Cerebellar nuclear complex (tissue), 1 donor: ENCODE results near the gene KMT2D.

ENCODE experiments used
- DNase-seq, 2 experiments: peaks; one replicate each; lab custom pipeline; 2025; lab: John Stamatoyannopoulos, UW

Gene KMT2D

DNA sequence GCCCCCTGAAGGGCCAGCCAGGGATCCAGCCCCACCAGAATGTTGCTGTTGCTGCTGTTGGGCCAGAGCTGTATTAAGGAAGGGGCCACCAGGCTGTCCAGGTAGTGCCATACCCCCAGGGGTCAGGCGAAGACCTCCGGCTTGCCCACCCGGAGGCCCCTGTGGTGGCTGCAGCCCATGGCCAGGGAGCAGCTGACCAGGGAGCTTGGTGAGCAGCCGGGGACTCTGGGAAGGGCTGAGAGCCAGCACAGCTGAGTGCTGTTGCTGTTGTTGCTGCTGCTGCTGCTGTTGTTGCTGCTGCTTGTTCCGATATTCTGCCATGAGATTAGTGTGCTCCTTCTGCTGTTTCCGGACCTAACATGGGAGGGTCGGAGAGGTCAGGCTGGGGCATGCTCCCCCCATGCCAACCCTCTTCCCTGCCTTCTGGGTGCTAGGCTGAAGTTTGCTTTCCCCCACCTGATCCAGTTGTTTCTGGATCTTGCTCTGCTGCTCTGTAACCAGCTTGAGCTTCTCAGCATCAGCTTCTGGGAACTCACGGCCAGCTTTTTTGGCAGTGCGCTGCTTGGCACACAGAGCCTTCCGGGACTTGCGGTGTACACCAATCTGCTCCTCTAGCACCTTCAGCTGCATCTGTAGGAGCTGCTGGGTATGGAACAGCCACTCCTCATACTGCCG is 26.8 kb downstream of the KMT2D start:
- no peak for DNase-seq

DNA sequence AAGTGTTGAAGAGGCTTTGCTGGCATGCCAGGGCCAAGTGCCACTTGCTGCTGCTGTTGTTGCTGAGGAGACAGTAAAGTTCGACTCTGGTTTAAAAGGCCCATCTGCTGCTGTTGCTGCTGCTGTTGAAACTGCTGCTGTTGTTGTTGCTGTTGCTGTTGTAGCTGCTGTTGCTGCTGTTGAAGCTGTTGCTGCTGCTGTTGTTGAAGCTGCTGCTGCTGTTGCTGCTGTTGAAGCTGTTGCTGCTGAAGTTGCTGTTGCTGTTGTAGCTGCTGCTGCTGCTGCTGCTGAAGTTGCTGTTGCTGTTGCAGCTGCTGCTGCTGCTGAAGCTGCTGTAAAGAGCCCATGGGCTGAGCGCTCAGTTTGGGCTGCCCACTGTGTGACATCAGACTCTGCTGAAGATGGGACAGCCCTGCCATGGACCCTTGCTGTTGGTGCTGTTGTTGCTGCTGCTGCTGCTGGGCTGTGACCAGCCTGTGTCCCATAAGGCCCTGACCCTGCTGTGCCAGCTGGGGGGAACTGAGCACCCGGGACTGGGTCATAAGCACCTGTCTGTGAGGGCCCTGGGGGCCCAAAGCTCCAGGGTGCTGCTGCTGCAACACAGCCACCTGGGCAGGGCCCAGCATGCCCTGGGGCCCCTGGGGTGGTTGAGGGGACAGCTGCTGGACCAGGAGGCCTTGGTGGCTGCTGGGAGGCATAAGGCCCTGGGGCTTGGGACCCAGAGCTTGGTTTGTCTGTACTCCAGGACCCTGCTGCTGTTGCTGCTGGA is 27.7 kb downstream of the KMT2D start:
- DNase-seq = no peak

DNA sequence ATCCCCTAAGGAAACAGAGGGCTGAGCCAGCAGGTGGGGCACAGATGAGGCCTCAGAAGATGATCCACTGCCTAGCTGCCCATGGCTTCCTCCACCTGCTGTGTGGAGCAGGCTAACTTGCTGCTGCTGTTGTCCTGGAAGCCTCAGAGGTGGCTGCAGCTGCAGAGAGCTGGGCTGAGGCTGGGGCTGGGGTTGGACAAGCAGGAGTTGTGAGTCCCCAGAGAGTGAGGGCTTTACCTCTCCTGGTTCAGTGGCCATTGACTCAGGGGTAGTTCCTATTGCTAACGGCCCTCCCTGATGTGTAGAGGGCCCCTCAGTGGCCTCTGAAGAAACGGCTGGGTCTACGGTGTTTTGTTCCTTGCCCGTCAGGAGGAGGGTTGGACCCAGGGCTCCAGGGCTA is 28.3 kb downstream of the KMT2D start:
- no peak for DNase-seq

DNA sequence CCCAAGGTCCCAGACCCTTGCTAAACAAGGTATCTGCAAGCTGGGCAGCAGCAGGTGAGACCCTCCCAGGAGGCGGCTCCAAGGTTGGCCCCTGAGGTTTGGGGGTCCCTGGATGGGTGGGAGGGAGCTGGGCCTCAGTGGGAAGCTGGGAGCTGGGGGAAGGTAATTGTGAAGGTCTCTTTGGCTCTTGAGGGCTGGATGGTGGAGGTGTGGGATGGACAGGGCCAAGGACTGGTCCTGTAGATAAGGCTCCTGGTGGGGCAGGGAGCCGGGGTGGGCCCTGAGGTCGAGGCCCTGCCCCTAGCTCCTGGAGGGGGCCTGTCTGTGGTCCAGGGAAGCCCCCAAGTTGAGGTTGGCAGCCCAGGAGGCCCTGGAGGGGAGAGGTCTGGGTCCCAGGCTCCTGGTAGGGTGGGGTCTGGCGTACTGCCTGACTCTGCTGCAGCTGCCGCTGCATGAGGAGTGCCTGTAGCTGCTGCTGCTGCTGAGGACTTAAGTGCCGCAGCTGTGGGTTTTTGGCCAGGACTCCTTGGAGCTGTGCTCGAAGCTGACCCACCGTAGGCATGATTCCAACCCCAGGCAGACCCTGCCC is 28.9 kb downstream of the KMT2D start:
- no peak for DNase-seq

DNA sequence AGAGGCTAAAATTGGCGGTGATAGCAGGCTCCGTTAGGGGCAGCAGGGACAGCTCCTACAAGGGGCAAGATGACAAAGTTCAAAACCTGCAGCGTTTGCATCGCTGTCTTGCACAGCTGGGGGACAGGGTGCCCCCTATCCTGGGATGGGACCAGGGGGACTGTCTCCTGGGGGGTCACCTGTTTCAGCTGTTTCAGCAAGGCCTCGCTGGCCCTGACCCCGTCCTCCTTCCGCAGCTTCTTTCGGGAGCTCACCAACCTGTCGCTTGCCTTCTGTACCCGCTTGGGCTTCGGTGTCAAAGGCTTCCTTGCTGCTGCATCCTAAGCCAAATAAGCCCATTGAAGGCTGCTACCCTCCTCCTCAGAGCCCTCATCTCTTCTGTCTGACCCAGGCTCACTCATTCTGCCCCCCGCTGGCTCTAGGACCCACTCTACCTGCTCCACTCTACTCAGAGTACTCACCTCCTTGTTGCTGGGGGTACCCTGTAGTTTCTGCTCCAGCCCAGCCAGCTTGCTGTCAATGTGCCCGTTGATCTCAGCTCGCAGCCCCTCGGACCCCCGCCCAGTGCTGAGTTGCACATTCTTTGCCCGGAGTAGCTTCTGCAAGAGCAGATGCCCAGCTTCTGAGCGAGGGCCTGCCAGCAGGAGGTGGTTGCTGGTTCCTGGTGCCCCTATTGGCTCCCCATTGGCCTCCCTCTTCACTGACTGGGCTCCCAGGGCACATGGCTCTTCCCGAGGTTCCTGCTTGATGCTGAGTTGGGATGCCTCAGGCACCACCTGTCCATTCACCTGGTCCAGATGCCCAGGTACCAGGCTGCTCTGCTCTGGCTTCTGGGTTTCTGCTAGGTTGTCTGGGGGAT is 29.7 kb downstream of the KMT2D start:
- no peak for DNase-seq

DNA sequence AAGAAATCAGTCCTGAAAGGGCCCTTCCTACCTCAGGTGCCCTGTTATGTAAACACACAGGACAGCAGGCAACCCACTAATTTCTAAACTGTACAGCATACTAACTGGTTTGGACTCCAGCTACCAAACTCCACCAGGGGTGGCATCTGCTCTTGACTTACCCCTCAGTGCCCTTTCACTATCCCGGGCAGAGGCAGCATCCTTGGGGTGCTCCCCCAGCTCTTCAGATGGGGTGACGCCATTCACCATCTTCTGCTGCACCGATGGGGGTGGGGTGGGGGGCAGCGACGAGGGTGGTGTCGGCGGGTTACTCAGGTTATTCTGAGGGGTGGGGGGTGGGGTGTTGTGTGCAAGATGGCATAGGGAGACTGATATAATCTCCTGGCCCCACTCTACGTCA is 30.5 kb downstream of the KMT2D start:
- no peak for DNase-seq

DNA sequence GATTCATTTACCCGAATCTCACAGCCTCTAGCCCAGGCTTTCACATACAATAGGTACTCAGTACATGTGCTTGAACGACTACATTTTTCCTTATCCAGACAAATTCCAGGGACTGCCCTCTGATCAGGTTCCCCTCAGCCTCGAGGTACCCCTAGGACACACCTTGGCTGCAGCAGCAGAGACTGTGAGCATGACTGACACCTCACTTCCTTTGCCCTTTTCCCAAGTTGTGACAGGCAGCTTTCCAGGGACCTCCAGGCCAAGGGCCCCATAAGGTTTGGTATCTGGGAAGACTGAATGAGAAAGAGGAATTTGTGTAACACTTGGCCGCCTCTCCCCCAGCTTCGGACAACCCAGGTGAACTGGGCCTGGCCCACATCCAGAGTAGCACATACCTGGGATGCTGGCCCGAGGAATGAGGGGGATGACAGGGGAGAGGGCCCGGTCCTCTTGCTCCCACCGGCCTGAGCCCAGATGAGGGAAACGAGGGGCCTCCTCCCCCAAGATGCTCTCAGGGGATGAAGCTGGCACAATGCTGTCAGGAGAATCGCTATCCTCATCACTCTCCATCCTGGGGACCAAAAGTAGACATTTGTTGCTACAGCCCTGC is 31.8 kb downstream of the KMT2D start:
- no peak for DNase-seq

DNA sequence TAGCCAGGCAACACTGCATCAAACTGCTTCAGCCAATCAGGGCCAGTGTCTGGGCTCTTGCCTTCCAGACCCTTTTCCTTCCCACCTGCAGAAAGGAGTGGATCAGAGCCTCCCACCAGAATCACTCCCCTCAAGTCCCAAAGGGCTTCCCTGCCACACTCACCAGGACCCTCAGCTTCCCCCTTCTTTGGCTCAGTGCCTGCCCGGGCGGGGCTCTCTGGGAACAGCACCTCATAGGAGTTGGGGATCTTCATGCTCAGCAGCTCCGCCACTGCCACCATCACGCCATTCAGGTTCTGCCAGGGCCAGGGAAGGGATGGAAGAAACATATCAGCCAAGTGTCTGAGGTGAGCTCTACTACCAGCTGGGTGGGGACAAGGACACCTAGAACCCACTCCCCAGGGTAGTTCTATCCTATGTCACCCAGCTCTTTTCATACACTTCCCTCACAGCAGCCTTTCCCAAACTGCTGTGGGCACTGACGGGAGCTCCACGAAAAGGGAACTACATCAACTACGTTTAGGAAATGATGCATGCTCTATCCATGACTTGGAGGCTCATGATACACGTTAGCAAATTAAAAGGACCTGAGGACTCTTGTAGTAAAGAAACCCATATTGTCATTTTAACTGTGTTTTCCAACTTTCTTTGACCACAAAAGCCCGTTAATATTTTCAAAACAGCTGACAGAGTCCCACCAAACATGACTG is 32.6 kb downstream of the KMT2D start:
- DNase-seq = no peak

DNA sequence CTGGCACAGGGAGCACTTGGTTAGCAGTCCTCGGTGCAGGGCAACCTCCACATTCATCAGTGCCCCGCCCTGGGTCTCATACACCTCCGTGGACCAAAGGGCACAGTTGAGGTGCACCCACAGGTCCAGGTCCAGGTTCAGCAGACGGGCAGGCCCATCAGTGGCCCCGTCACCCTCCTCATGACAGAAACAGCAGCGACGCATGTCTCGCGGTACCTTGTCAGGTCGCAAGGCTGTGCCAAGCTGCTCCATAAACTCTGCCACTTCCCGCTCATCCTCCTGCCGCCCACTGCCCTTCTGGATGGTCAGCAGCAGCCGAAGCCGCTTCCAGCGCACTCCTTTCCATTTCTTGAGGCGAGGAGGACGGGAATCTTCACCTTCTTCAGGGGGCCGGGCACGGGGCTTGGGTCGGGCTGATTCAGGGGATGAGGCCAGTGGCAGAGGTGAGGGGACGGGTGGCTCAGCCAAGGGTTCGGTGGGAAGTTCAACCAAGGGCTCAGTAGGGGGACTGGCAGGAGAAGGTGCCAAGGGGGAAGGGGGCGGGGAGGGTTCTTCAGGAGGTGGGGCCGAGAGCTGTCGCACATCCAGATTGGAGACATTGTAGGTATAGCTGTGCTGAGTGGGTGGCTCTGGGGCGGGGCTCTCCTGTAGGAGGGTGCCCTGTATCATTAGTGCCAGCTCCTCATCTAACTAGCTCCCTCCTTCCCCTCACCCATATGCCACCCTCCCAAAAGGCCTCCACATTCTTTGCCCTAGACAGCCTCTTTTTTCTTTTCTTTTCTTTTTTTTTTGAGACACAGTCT is 33.7 kb downstream of the KMT2D start:
- DNase-seq = no peak

DNA sequence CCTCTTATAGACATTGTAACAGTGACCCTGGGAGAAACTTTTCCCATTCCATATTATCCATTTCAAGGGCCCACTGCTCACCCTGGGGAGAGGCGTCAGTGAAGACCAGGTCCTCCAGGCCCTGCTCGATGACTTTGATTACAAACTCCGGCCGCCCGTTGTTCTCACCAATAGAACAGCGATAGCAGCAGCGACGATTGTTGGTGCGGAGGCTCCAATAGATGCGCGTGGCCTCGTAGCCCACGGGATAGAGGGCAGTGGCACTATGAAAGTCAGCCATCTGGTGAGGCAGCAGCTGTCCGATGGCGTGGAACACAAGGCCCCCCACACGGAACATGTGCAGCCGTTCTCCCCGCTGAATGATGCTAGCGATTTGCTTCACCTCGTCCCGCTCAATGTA is 34.5 kb downstream of the KMT2D start:
- no peak for DNase-seq

DNA sequence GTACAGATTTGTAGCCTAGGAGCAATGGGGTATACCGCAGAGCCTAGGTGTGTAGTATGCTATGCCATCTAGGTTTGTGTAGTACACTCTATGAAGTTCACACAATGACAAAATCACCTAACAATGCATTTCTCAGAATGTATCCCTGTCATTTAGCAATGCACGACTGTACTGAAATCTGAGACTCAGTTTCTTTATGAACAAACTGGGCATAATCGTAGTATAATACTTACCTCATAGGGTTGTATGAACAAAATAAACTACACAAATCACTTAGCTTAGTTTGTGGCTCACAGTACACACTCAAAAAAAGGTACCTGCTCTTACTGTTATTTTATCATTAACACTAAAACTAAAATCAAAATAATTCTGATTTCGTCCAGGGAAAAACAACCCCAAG is 35.1 kb downstream of the KMT2D start:
- DNase-seq = no peak

DNA sequence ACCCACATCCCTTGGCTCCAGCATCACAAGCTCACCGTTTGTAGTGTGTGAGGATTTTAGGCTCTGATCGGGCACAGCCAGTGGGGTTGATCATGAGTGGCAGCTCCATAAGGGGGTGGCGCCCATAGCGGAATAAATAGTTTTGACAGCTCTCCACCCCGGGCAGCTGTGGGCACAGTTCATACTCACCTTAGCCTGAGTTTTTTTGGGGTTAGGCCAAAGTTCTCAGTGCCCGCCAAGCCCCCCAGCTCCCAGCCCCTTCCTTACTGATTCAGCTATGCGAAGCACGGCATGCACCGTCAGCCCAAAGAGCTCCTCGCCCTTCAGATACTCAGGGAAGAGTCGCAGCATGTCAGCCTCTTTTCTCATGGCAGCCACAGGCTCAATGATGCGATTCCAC is 36.1 kb downstream of the KMT2D start:
- no peak for DNase-seq

DNA sequence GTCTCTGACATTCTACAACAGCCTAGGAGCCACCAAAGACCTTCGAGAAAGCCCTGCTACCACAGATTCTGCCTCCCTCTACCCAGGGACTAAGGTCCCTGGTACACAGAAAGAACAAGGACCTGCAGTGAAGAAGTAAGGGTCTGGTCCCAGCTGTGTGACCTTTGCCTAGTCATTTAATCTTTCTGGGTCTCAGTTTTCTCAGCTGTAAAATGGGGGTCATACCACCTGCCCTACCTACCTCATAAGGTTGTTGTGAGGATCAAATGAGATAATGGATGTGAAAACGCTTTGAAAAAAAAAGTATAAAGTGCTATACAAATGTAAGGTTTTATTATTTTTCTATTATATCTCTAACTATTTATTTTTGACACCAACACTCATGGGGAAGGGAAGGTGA is 36.8 kb downstream of the KMT2D start:
- DNase-seq = no peak

DNA sequence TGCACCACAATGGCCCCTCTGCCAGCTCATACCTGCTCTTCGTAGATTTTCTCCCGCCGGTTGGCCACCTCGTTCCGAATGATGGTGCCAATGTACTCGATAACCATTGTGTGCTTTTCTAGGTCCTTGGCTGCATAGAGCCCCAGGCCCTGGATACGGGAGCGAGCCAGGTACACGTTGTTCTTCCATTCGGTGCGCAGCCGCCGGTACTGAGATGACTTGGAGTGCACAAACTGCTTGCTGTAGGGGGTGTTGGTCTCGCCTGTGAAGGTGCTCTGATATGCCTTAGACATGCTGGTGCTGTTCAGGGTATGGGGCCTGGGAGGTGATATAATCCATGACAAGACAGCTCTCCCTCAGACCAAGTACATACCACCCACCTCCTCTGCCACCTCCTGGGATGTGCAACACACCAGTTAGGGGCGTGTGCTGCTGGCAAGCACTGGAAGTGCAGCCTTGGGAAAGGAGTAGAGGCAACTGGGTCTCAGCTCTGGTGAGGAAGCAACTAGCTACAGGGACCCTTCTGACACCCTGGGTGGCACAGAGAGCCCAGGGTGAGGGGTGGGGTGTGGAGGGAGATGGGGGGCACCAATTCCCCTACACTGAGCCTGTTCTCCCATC is 37.9 kb downstream of the KMT2D start:
- DNase-seq = no peak

DNA sequence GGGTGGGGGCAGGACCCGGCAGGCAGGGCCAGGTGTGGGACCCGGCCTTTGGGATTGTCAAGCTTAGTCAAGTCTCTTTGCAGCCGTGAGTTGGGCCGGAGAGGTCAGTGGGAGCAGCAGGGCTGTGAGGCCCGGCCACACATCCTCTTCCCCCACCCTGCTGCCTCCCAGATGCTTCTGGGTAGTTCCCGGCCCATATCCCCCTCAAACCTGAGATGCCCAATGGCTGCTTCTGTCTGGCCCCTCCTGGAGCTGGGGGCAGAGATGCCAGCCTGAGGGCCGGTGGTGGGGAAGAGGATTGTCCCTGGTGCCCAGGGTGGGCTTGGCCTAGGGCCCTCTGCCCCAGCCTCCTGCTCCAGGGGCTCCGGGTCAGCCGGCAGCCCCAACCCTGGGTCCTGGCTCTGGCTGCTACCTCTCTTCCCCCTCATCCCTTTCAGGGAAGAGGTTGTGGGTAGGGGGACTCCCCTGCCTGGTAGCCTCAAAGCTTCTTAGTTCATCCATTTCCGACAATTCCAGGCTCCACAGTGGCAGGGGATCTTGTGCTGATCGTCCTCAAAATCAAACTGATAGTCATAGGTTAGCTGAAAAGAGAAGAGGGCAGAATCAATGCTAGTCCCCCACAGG is 39.2 kb downstream of the KMT2D start:
- DNase-seq = no peak

DNA sequence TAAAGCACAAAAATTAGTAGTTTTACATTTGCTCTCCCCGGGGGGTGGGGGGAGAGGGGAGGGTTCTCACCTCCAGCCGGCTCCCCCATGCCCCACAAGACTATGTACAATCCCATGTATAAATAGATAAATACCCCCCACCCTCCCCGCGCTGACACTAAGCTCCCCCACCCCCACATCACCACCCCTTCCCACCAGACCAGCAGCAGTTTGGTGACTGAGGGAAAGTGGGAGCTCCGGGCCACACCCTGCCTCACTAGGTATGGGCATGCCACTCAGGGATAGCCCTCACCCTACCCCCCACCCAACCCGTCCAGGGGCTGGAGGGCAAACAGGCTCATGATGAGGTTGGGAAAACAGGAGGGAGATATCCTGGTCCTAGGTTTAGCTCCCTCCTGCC is 40.2 kb downstream of the KMT2D start:
- DNase-seq = no peak

DNA sequence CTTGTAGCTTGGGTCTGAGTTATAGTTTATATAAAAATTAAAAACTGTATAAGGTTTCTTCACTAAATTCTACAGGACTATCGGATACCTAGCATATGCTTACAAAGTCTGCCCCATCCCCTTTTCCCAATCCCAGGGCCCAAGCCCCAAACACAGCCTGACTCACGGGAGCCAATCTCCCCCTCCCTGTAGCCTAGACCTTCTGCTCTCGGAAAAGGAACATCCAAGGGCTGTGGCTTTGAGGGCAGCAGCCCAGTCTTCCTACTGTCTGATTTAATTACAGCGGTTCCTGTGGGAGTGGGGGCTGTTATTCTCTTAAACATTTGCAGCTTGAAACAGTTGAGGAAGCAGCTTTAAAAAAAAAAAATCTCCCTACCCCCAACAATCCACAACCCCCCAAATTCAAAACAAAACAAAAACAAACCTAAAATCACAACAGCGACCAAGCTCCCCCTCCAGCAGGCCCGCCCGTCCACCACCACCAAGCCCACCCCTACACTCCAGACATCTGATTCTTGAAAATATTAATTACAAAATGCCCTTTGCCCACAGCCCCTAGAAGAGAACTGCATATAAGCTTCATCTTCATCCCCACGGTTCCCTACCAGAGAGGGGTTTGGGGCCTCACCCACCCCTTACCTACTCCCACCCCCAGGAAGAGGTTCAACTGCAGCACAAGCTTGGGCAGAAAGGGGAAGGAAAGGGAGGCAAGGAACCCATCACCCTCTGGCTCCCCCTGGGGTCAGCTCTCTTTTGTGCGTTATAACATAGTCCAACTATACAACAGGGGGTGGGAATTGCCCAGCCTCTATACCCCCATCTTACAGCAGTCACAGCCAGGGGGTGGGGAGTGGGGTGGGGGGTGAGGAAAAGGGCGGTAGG is 40.9 kb downstream of the KMT2D start:
- DNase-seq = no peak

DNA sequence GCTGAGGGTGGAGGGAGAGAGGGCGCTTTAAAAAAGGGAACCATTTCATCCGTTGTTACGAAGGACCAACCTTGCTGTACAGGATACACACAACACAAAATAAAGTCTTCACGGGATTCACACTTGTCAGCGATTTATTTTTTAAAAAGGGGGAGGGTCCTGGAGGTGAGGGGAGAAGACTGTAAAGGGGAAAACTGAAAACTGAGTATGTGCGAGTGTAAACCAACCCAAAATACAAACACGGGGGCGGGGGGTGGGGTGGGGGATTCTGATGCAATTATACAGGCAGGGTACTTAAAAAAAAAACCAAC is 41.5 kb downstream of the KMT2D start:
- DNase-seq = no peak
